ENCODE measurements around the gene NFATC3. TPM values are rescaled to one million over a fixed set of nuclear protein-coding genes. Genes with fewer than 3 reads are reported as not detected.
"Not testable (repeated sequence)": the region's sequence is repeated elsewhere in the genome, so short reads cannot be mapped to it uniquely, and the experiment has no call there.

NFATC3 gene
- total and polyA plus RNA-seq, 10 donors: 12.4 to 89.7 (median 67.2) TPM

DNA sequence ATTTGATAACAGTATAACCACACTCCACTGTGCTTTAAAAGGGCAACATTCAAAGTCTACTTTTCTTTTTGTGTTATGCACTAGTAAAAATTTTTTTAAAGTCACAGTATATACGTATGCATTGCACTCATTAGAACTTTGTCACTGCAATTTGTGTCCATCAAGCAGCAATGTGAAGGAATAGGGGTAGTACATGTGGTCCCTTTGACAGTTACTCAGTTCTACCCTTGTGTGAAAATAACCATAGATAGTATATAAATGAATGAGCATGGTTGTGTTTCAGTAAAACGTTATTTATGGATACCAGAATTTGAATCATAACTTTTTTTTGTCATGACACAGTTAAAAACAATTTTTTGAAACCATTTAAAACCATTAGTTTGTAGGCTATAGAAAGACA is 30.7 kb downstream of the NFATC3 start:
- TF ChIP-seq POLR2A (IDR thresholded peaks at IDR 0.05) (no peak), POLR2AphosphoS5 (IDR thresholded peaks at IDR 0.05) (no peak)
- TF ChIP-seq, protein P1, sequence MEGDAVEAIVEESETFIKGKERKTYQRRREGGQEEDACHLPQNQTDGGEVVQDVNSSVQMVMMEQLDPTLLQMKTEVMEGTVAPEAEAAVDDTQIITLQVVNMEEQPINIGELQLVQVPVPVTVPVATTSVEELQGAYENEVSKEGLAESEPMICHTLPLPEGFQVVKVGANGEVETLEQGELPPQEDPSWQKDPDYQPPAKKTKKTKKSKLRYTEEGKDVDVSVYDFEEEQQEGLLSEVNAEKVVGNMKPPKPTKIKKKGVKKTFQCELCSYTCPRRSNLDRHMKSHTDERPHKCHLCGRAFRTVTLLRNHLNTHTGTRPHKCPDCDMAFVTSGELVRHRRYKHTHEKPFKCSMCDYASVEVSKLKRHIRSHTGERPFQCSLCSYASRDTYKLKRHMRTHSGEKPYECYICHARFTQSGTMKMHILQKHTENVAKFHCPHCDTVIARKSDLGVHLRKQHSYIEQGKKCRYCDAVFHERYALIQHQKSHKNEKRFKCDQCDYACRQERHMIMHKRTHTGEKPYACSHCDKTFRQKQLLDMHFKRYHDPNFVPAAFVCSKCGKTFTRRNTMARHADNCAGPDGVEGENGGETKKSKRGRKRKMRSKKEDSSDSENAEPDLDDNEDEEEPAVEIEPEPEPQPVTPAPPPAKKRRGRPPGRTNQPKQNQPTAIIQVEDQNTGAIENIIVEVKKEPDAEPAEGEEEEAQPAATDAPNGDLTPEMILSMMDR (IDR thresholded peaks at IDR 0.05 in 8 of 11, conservative IDR thresholded peaks at IDR 0.05 in 3 of 11): no peak
- peaks cover 0 to 12% (median 10%) of the 10 kb centered on the region in 8 donors for H3K9me3 ChIP-seq
- H3K27ac ChIP-seq: peak overlapping the region in 1 of 8 donors; percentile 22
- H3K36me3 ChIP-seq: no peaks in the 10 kb centered on the region
- intact Hi-C loops (cut with DNase I; ENCODE audit: low total_unique reads): no loop called here
- DNase-seq: no peak
- no peaks in the 10 kb centered on the region for H3K27me3 ChIP-seq (replicated peaks in 1 of 7)
- 61 to 71% (median 63%) methylated on average over 2 of the region's 2 CpGs for WGBS, 5 donors
- no peak overlapping the region for H3K4me3 ChIP-seq
- peaks cover 10 to 86% (median 74%) of the 10 kb centered on the region in 6 donors for H3K4me1 ChIP-seq

DNA sequence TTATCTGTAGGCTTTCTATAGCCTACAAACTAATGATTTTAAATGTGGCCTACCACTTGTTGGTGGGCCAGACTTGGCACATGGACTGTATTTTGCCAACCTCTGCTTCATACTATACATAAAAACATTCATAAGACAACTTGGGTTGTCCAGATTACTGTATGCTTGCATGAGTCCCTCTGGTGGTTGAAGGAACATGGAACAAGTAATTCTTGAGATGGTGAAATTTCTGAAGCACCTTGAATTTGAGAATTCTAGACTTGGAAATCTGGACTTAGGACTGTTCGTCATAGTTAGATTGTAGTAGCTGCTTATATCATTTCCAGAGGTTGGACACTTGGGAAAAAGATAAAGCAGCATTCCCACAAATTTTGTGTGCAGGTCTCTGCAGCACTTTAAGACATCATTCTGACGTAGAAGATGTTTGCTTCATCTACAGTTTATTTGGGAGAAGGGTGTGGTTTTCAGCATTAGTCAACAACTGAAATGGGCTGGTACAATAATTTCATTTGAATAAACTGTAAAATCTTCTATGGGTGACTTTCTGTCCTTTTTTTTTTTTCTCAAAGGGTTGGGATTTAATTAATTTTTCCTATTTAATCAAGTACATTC is 31.2 kb downstream of the NFATC3 start:
- H3K4me3 ChIP-seq: no peak overlapping the region
- H3K27me3 ChIP-seq (replicated peaks in 1 of 7): no peaks in the 10 kb centered on the region
- H3K4me1 ChIP-seq: peaks cover 10 to 91% (median 74%) of the 10 kb centered on the region in 6 donors
- no peaks in the 10 kb centered on the region for H3K36me3 ChIP-seq
- DNase-seq: no peak
- 70 to 90% (median 84%) methylated on average over 2 of the region's 2 CpGs for WGBS, 5 donors
- intact Hi-C loops (cut with DNase I; ENCODE audit: low total_unique reads): no loop called here
- peaks cover 0 to 7% (median 5%) of the 10 kb centered on the region in 8 donors for H3K9me3 ChIP-seq
- TF ChIP-seq POLR2AphosphoS5 (IDR thresholded peaks at IDR 0.05) (no peak), POLR2A (IDR thresholded peaks at IDR 0.05) (no peak)
- TF ChIP-seq, protein P1 (IDR thresholded peaks at IDR 0.05 in 8 of 11, conservative IDR thresholded peaks at IDR 0.05 in 3 of 11): peak in 6 of 11 experiments; percentile 19 to 48 (median 39)
- H3K27ac ChIP-seq: peak overlapping the region in 2 of 8 donors; percentile 10 to 22

DNA sequence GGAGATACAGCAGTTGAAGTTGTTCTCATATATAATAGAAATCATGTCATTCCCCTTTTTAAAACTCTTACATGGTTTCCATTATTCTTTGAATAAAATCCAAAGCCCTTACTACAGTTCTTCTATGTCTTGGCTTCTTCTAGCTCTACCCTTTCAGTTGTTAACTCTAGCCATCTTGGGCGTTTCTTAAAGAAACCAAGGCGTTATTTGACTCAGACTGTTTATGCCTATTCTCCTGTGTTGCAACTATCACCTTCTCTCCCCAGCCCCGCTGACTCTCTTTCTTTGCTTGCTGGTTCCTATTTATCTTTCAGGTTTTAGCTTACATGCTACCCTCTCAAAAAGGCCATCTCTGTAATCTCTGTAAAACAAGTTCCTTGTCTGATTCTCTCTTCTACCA is 32.7 kb downstream of the NFATC3 start:
- Histone ChIP-seq H3K27ac (peak overlapping the region in 3 of 8 donors; percentile 27 to 69 (median 34)), H3K9me3 (no peaks in the 10 kb centered on the region), H3K4me3 (no peak overlapping the region), H3K36me3 (peaks cover 0 to 10% (median 0%) of the 10 kb centered on the region in 6 donors), H3K27me3 (replicated peaks in 1 of 7) (no peaks in the 10 kb centered on the region), H3K4me1 (peaks cover 10 to 100% (median 73%) of the 10 kb centered on the region in 6 donors)
- TF ChIP-seq POLR2AphosphoS5 (IDR thresholded peaks at IDR 0.05): no peak
- TF ChIP-seq, protein P1 (IDR thresholded peaks at IDR 0.05 in 8 of 11, conservative IDR thresholded peaks at IDR 0.05 in 3 of 11): no peak
- intact Hi-C loops (cut with DNase I; ENCODE audit: low total_unique reads): no loop called here
- 61 to 78% (median 67%) methylated on average over 3 of the region's 3 CpGs for WGBS, 5 donors
- DNase-seq: no peak

DNA sequence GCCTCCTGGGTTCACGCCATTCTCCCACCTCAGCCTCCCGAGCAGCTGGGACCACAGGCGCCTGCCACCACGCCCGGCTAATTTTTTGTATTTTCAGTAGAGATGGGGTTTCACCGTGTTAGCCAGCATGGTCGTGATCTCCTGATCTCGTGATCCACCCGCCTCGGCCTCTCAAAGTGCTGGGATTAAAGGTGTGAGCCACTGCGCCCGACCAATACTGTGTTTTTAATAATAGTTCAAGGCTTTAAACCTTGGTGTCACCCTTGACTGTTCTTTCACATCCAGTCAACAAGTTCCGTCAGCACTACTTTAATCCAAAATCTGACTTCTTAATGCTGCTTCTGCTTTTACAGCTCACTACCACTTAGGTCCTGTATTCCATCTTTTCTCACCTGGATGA is 33.8 kb downstream of the NFATC3 start:
- H3K9me3 ChIP-seq; intact Hi-C loops (cut with DNase I; ENCODE audit: low total_unique reads); H3K27me3 ChIP-seq (replicated peaks in 1 of 7); DNase-seq: not testable (repeated sequence)
- H3K4me1 ChIP-seq: peaks cover 10 to 100% (median 66%) of the 10 kb centered on the region in 6 donors
- peaks cover 0 to 12% (median 0%) of the 10 kb centered on the region in 6 donors for H3K36me3 ChIP-seq
- H3K4me3 ChIP-seq: peak overlapping the region in 1 of 8 donors; percentile 17
- TF ChIP-seq POLR2AphosphoS5 (IDR thresholded peaks at IDR 0.05): peak in 1 of 3 donors; percentile 36
- peak overlapping the region in 5 of 8 donors; percentile 8 to 69 (median 44) for H3K27ac ChIP-seq
- WGBS, 5 donors: 63 to 82% (median 75%) methylated on average over 13 of the region's 13 CpGs

DNA sequence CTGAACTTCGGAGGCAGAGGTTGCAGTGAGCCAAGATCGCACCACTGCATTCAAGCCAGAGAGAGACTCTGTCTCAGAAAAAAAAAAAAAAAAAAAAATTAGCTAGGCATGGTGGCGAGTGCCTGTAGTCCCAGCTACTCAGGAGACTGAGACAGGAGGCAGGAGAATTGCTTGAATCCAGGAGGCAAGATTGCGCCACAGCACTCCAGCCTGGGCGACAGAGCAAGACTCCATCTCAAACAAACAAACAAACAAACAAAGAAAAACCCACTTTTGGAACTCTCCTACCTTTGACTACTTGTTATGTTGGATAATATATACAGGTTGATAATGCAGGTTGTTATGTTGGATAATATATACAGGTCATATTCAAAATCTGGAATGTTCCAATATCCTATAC is 35.3 kb downstream of the NFATC3 start:
- WGBS, 5 donors: 90 to 94% (median 93%) methylated on average over 5 of the region's 5 CpGs

More for the DNA sequence above, 35.3 kb downstream of the NFATC3 start:
- H3K27me3 ChIP-seq (replicated peaks in 1 of 7); H3K4me3 ChIP-seq; DNase-seq; H3K9me3 ChIP-seq; intact Hi-C loops (cut with DNase I; ENCODE audit: low total_unique reads): not testable (repeated sequence)
- Histone ChIP-seq H3K4me1 (peaks cover 10 to 97% (median 58%) of the 10 kb centered on the region in 6 donors), H3K36me3 (peaks cover 0 to 18% (median 0%) of the 10 kb centered on the region in 6 donors), H3K27ac (peak overlapping the region in 1 of 8 donors; percentile 69)

Measured in spleen (tissue), 11 donors.